ENCODE data around the gene CMKLR1.

Gene CMKLR1

GRCh38 chr12:108368089-108368488, 29.0 kb upstream of the CMKLR1 start:
- TF ChIP-seq, protein P1, sequence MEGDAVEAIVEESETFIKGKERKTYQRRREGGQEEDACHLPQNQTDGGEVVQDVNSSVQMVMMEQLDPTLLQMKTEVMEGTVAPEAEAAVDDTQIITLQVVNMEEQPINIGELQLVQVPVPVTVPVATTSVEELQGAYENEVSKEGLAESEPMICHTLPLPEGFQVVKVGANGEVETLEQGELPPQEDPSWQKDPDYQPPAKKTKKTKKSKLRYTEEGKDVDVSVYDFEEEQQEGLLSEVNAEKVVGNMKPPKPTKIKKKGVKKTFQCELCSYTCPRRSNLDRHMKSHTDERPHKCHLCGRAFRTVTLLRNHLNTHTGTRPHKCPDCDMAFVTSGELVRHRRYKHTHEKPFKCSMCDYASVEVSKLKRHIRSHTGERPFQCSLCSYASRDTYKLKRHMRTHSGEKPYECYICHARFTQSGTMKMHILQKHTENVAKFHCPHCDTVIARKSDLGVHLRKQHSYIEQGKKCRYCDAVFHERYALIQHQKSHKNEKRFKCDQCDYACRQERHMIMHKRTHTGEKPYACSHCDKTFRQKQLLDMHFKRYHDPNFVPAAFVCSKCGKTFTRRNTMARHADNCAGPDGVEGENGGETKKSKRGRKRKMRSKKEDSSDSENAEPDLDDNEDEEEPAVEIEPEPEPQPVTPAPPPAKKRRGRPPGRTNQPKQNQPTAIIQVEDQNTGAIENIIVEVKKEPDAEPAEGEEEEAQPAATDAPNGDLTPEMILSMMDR (IDR thresholded peaks at IDR 0.05; ENCODE audit: low read length): no peak
- TF ChIP-seq EZH2 (IDR thresholded peaks at IDR 0.05; ENCODE audit: borderline replicate concordance, low read length): no peak
- Histone ChIP-seq H3K36me3 (ENCODE audit: insufficient read depth, low read length) (no peaks in the 10 kb centered on the region), H3F3A (ENCODE audit: insufficient read depth, low read length) (no peaks in the 10 kb centered on the region), H3K27ac (ENCODE audit: low read depth, low read length, poor library complexity, severe bottlenecking) (no peak overlapping the region), H3K9ac (ENCODE audit: low read length) (no peak overlapping the region), H3K79me2 (ENCODE audit: insufficient read depth, low read length) (no peaks in the 10 kb centered on the region), H2AFZ (ENCODE audit: low read length) (no peak overlapping the region), H3K27me3 (ENCODE audit: insufficient read depth, low read length) (no peaks in the 10 kb centered on the region), H3K4me1 (ENCODE audit: insufficient read depth, low read length, severe bottlenecking) (no peaks in the 10 kb centered on the region), H3K4me3 (ENCODE audit: low read depth, low read length, poor library complexity, severe bottlenecking) (no peak overlapping the region), H3K9me3 (ENCODE audit: low read length) (no peaks in the 10 kb centered on the region), H3K9me2 (ENCODE audit: low read depth, low read length) (no peaks in the 10 kb centered on the region), H3K4me2 (ENCODE audit: low read length) (no peak overlapping the region), H4K20me1 (ENCODE audit: insufficient read depth, low read length) (no peaks in the 10 kb centered on the region)

GRCh38 chr12:108367436-108367835, 28.3 kb upstream of the CMKLR1 start:
- no peak overlapping the region for H3K4me3 ChIP-seq (ENCODE audit: low read depth, low read length, poor library complexity, severe bottlenecking)
- H3F3A ChIP-seq (ENCODE audit: insufficient read depth, low read length): no peaks in the 10 kb centered on the region
- no peaks in the 10 kb centered on the region for H3K4me1 ChIP-seq (ENCODE audit: insufficient read depth, low read length, severe bottlenecking)
- no peaks in the 10 kb centered on the region for H3K79me2 ChIP-seq (ENCODE audit: insufficient read depth, low read length)
- no peak overlapping the region for H3K27ac ChIP-seq (ENCODE audit: low read depth, low read length, poor library complexity, severe bottlenecking)
- H3K36me3 ChIP-seq (ENCODE audit: insufficient read depth, low read length): no peaks in the 10 kb centered on the region
- no peaks in the 10 kb centered on the region for H3K9me2 ChIP-seq (ENCODE audit: low read depth, low read length)
- H2AFZ ChIP-seq (ENCODE audit: low read length): no peak overlapping the region
- TF ChIP-seq, protein P1 (IDR thresholded peaks at IDR 0.05; ENCODE audit: low read length): no peak
- no peak for TF ChIP-seq EZH2 (IDR thresholded peaks at IDR 0.05; ENCODE audit: borderline replicate concordance, low read length)
- H3K27me3 ChIP-seq (ENCODE audit: insufficient read depth, low read length): no peaks in the 10 kb centered on the region
- H3K4me2 ChIP-seq (ENCODE audit: low read length): no peak overlapping the region
- no peaks in the 10 kb centered on the region for H3K9me3 ChIP-seq (ENCODE audit: low read length)
- no peaks in the 10 kb centered on the region for H4K20me1 ChIP-seq (ENCODE audit: insufficient read depth, low read length)
- H3K9ac ChIP-seq (ENCODE audit: low read length): no peak overlapping the region

DNA sequence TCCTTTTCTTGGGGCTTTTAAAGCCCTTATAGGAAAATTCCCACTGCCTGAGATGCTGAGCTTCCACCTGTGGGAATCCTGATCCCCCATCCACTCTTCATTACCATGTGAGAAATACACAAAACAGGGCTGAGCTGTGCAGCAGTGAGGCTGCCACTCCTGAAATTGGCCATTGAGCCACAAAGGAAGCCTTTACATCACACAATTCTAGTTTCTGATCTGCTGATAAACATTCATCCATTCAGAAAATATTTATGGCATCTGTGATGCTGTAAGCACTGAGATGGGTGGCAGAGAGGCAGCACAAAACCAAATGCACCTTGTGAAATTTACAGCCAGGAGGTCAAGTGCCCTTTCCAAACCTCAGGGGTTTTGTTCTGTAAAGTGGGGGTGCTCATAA, 26.2 kb upstream of the CMKLR1 start:
- Histone ChIP-seq H3F3A (ENCODE audit: insufficient read depth, low read length) (no peaks in the 10 kb centered on the region), H3K4me3 (ENCODE audit: low read depth, low read length, poor library complexity, severe bottlenecking) (no peak overlapping the region), H3K4me1 (ENCODE audit: insufficient read depth, low read length, severe bottlenecking) (no peaks in the 10 kb centered on the region), H3K9me3 (ENCODE audit: low read length) (no peaks in the 10 kb centered on the region), H3K9ac (ENCODE audit: low read length) (no peak overlapping the region), H3K79me2 (ENCODE audit: insufficient read depth, low read length) (no peaks in the 10 kb centered on the region), H4K20me1 (ENCODE audit: insufficient read depth, low read length) (no peaks in the 10 kb centered on the region), H3K9me2 (ENCODE audit: low read depth, low read length) (no peaks in the 10 kb centered on the region), H2AFZ (ENCODE audit: low read length) (no peak overlapping the region), H3K27me3 (ENCODE audit: insufficient read depth, low read length) (no peaks in the 10 kb centered on the region), H3K27ac (ENCODE audit: low read depth, low read length, poor library complexity, severe bottlenecking) (no peak overlapping the region), H3K4me2 (ENCODE audit: low read length) (no peak overlapping the region), H3K36me3 (ENCODE audit: insufficient read depth, low read length) (no peaks in the 10 kb centered on the region)
- TF ChIP-seq EZH2 (IDR thresholded peaks at IDR 0.05; ENCODE audit: borderline replicate concordance, low read length): no peak
- TF ChIP-seq, protein P1 (IDR thresholded peaks at IDR 0.05; ENCODE audit: low read length): no peak
